PC-3 (cell line): ENCODE results near the gene CRYM. TPM values are rescaled to one million over a fixed set of nuclear protein-coding genes. Genes with fewer than 3 reads are reported as not detected.

Source experiments
- ATAC-seq: fragments of 200-7000 bp; cut with Tn5 transposase; 2 replicates; pipeline ENCODE4 v1.9.1; 2020; ENCODE audit warnings: mild to moderate bottlenecking, moderate library complexity
- BruUV-seq: library from RNA; stranded (reverse); fragments of 400-500 nt; replicated peaks from 2 replicates; lab custom pipeline; 2021; lab: Mats Ljungman, UMichigan
- CTCF ChIA-PET: fragments of 300-600 bp; sonication (Branson Sonifier 250); formaldehyde crosslinking; loops from one replicate; lab custom pipeline; 2022; ENCODE audit warnings: antibody characterized with exemption; lab: Charles Lee
- POLR2A ChIA-PET: fragments of 300-600 bp; sonication (Branson Sonifier 250); formaldehyde crosslinking; loops from one replicate; lab custom pipeline; 2022; ENCODE audit warnings: antibody characterized with exemption; ENCODE audit not compliant: unreplicated experiment; lab: Charles Lee
- DNase-seq: peaks from one replicate; pipeline ENCODE4 v3.0.0-alpha.2; 2015
- H2AFZ ChIP-seq: fragments of 300-600 bp; sonication (generic); 2 replicates; pipeline ENCODE4 v1.6.0; 2016; ENCODE audit warnings: antibody characterized with exemption, low read length
- H3F3A ChIP-seq: fragments of 300-600 bp; sonication (generic); one replicate; pipeline ENCODE4 v1.6.0; 2017; ENCODE audit warnings: antibody characterized with exemption, low read length, control low read depth, mild to moderate bottlenecking; ENCODE audit not compliant: unreplicated experiment
- H3K27ac ChIP-seq: fragments of 300-600 bp; sonication (generic); 2 replicates; pipeline ENCODE4 v1.5.1; 2016; ENCODE audit warnings: mild to moderate bottlenecking, low read length
- H3K27me3 ChIP-seq: fragments of 300-600 bp; sonication (generic); 2 replicates; pipeline ENCODE4 v1.6.1; 2016; ENCODE audit warnings: low read length, mixed read lengths
- H3K36me3 ChIP-seq: fragments of 300-600 bp; sonication (generic); 2 replicates; pipeline ENCODE4 v1.6.1; 2016; ENCODE audit warnings: low read depth, mixed run types, low read length, mixed read lengths
- H3K4me1 ChIP-seq: fragments of 300-600 bp; sonication (generic); 2 replicates; pipeline ENCODE4 v1.5.1; 2016; ENCODE audit warnings: low read length; ENCODE audit not compliant: insufficient read depth
- H3K4me2 ChIP-seq: fragments of 300-600 bp; sonication (generic); 2 replicates; pipeline ENCODE4 v1.6.0; 2016; ENCODE audit warnings: low read length
- H3K4me3 ChIP-seq: fragments of 300-600 bp; sonication (generic); 2 replicates; pipeline ENCODE4 v1.5.1; 2016; ENCODE audit warnings: mild to moderate bottlenecking, low read length, mixed read lengths
- H3K79me2 ChIP-seq: fragments of 300-600 bp; sonication (generic); 2 replicates; pipeline ENCODE4 v1.6.1; 2017; ENCODE audit warnings: low read length, mixed read lengths
- H3K9ac ChIP-seq: fragments of 300-600 bp; sonication (generic); 2 replicates; pipeline ENCODE4 v1.6.0; 2016; ENCODE audit warnings: mild to moderate bottlenecking, low read length
- H3K9me2 ChIP-seq: fragments of 300-600 bp; sonication (generic); replicated peaks from 2 replicates; pipeline ENCODE4 v1.6.1; 2016; ENCODE audit warnings: mixed run types, low read length, mixed read lengths
- H3K9me3 ChIP-seq: fragments of 300-600 bp; sonication (generic); 2 replicates; pipeline ENCODE4 v1.6.1; 2016; ENCODE audit warnings: low read length, mixed read lengths
- H4K20me1 ChIP-seq: fragments of 300-600 bp; sonication (generic); 2 replicates; pipeline ENCODE4 v1.6.1; 2016; ENCODE audit warnings: low read length, mixed read lengths
- CTCF ChIP-seq: fragments of 300-600 bp; sonication (generic); conservative IDR thresholded peaks from 2 replicates; pipeline ENCODE4 v1.5.1; 2017; ENCODE audit warnings: antibody characterized with exemption, low read depth, mild to moderate bottlenecking, low read length
- EZH2 ChIP-seq: fragments of 300-600 bp; sonication (generic); IDR thresholded peaks from one replicate; pipeline ENCODE4 v1.6.1; 2017; ENCODE audit warnings: antibody characterized with exemption, mild to moderate bottlenecking, low read length; ENCODE audit not compliant: unreplicated experiment
- EZH2phosphoT487 ChIP-seq: fragments of 300-600 bp; sonication (generic); IDR thresholded peaks from 2 replicates; pipeline ENCODE4 v1.6.1; 2018; ENCODE audit warnings: mild to moderate bottlenecking, antibody characterized with exemption, low read length, borderline replicate concordance
- intact Hi-C: fragments of 100-400 bp; cut with micrococcal nuclease; formaldehyde crosslinking; loops from 2 replicates; pipeline ENCODE4 v1.9.0; 2023
- total RNA-seq: library from RNA; depleted of rRNA; stranded (reverse); fragments of >200 nt; gene quantifications from 2 replicates; pipeline ENCODE4 v1.2.3, GENCODE V29; 2014

Gene CRYM
- total RNA-seq, 1 experiment from 2014 or later, result not detected

- Histone ChIP-seq H3K27me3 (peaks cover 14% of the 10 kb centered on the region), H3K9me3 (no peaks in the 10 kb centered on the region), H3K27ac (no peak overlapping the region), H3K4me3 (no peak overlapping the region), H3K9ac (no peak overlapping the region), H3K79me2 (no peaks in the 10 kb centered on the region), H3K9me2 (no peaks in the 10 kb centered on the region), H3K36me3 (no peaks in the 10 kb centered on the region), H3K4me2 (no peak overlapping the region), H4K20me1 (no peaks in the 10 kb centered on the region), H2AFZ (no peak overlapping the region), H3K4me1 (no peaks in the 10 kb centered on the region), H3F3A (no peaks in the 10 kb centered on the region)
- intact Hi-C loops, result no loop called here
- POLR2A ChIA-PET, result no interaction called here
- CTCF ChIA-PET, result no interaction called here
- DNase-seq, result no peak
- no peak for TF ChIP-seq CTCF
- TF ChIP-seq EZH2, result no peak
- no peak for TF ChIP-seq EZH2phosphoT487
- ATAC-seq, result no peak
- no TSS peak for BruUV-seq
Measured at GRCh38 chr16:21219551-21219950, 58.5 kb downstream of the CRYM start.

GRCh38 chr16:21218153-21218552 lies 59.9 kb downstream of the CRYM start:
- ChIA-PET CTCF (no interaction called here), POLR2A (no interaction called here)
- H3K4me1 ChIP-seq, result no peaks in the 10 kb centered on the region
- no peaks in the 10 kb centered on the region for H4K20me1 ChIP-seq
- TF ChIP-seq CTCF (no peak), EZH2 (no peak), EZH2phosphoT487 (no peak)
- no peaks in the 10 kb centered on the region for H3F3A ChIP-seq
- ATAC-seq, result no peak
- H3K4me2 ChIP-seq, result no peak overlapping the region
- H3K79me2 ChIP-seq, result no peaks in the 10 kb centered on the region
- peaks cover 7% of the 10 kb centered on the region for H3K27me3 ChIP-seq
- no peaks in the 10 kb centered on the region for H3K36me3 ChIP-seq
- no peak overlapping the region for H2AFZ ChIP-seq
- no peaks in the 10 kb centered on the region for H3K9me3 ChIP-seq
- DNase-seq, result no peak
- H3K9ac ChIP-seq, result no peak overlapping the region
- H3K9me2 ChIP-seq, result no peaks in the 10 kb centered on the region
- no TSS peak for BruUV-seq
- no peak overlapping the region for H3K27ac ChIP-seq
- intact Hi-C loops, result no loop called here
- H3K4me3 ChIP-seq, result no peak overlapping the region

- BruUV-seq, result no TSS peak
Measured at GRCh38 chr16:21217121-21217520, 61.0 kb downstream of the CRYM start.

More at GRCh38 chr16:21217121-21217520, 61.0 kb downstream of the CRYM start:
- no peak overlapping the region for H2AFZ ChIP-seq
- no peaks in the 10 kb centered on the region for H3F3A ChIP-seq
- H3K27me3 ChIP-seq, result peaks cover 7% of the 10 kb centered on the region
- CTCF ChIA-PET, result no interaction called here
- H3K4me2 ChIP-seq, result no peak overlapping the region
- H3K9me3 ChIP-seq, result no peaks in the 10 kb centered on the region
- H4K20me1 ChIP-seq, result no peaks in the 10 kb centered on the region
- no peaks in the 10 kb centered on the region for H3K36me3 ChIP-seq
- ATAC-seq, result no peak
- no peak overlapping the region for H3K9ac ChIP-seq
- H3K79me2 ChIP-seq, result no peaks in the 10 kb centered on the region
- no peak for TF ChIP-seq EZH2
- TF ChIP-seq CTCF, result no peak
- no peak for TF ChIP-seq EZH2phosphoT487
- intact Hi-C loops, result no loop called here
- H3K4me3 ChIP-seq, result no peak overlapping the region
- H3K9me2 ChIP-seq, result no peaks in the 10 kb centered on the region
- H3K27ac ChIP-seq, result no peak overlapping the region
- DNase-seq, result no peak
- no peaks in the 10 kb centered on the region for H3K4me1 ChIP-seq
- POLR2A ChIA-PET, result no interaction called here
